ENCODE results near the gene B3GALT5.
"Not testable (repeated sequence)": the region's sequence is repeated elsewhere in the genome, so short reads cannot be mapped to it uniquely, and the experiment has no call there.

B3GALT5 gene

DNA sequence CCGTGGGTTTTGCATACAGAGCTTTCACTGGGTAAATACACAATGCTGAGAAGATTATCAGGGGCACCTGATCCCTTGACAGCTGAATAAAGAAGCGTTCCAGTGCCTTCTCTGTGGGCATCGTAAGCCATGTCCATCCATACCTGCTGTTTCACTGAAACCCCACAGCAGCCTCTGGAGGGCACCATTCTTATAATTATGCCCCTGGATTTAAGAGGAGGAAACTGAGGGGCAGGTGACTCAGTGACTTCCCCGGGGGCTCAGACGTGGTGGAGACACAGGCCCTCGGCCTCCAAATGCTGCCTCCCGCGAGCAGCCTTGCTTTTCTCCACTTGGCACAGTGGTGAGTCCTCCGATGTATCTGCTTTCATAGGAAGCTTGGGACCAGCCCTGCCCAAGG is 56.7 kb downstream of the B3GALT5 start:
- no peak for DNase-seq

GRCh38 chr21:39669976-39670661 is 57.4 kb downstream of the B3GALT5 start:
- DNase-seq = no peak

- no peak for DNase-seq
These were observed 58.0 kb downstream of the B3GALT5 start for GRCh38 chr21:39670701-39671100.

GRCh38 chr21:39671986-39672385 is 59.2 kb downstream of the B3GALT5 start:
- no peak for DNase-seq

DNA sequence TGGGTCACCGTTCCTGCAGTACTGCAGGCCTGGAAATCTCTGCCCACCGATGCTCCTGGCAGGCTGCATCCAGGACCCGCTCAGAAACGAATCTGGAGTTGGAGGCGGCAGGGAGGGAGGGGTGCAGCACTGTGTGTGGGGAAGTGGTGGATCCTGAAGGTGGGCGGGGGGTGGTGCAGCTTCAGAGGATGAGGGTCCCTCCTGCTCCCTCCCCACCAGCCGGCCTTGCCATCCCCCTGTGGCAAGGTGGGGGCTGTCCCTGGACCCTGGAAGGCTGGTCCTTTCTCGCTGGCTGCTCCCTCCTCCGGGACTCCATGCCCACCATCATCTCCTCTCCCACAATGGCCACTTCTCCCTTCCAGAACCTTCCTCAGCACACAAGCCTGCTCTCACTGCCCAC is 60.4 kb downstream of the B3GALT5 start:
- DNase-seq = no peak

DNA sequence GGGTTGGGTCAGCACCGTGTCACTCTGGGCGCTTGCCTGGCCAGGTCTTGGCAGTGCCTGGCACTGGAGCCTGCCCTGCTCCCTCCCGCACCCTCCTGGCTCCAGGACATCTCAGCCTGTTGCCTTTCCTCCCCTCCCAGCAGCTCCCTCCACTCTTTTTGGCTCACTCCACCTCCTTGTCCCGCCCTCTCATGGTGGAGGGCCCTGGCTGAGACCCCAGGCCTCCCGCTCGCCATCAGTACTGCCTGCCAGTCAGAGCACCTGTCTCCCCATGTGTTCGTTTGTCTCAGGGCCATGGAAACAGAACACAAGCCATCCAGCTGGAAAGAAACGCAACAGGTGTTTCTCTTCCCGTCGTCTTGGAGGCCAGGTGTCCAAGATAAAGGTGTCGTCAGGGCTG is 61.0 kb downstream of the B3GALT5 start:
- DNase-seq = no peak

GRCh38 chr21:39674801-39675200 is 62.1 kb downstream of the B3GALT5 start:
- DNase-seq = no peak

DNA sequence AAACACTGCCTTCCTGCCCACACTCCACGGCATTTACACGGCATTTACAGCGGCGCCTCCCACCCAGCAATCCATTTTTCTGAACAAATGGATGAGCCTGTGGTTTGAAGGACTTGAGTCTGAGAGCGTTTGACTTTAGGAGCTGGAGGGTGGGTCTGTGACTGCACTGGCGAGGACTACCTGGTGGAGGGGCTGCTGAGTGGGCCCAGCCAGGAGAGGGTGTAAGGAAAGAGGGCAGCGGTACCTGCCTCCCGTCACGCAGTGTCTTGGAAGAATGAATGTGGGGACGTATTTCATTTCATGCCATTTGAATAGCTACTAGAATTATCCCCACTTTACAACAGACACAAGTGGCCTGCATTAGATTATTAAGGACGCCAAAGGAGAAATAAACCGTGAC is 62.9 kb downstream of the B3GALT5 start:
- DNase-seq = no peak

- DNase-seq = no peak
These were observed 63.4 kb downstream of the B3GALT5 start for GRCh38 chr21:39675993-39676661.

- DNase-seq = no peak
These were observed 67.5 kb downstream of the B3GALT5 start for GRCh38 chr21:39680216-39680615.

- no peak for DNase-seq
These were observed 68.5 kb downstream of the B3GALT5 start for GRCh38 chr21:39681257-39681656.

DNA sequence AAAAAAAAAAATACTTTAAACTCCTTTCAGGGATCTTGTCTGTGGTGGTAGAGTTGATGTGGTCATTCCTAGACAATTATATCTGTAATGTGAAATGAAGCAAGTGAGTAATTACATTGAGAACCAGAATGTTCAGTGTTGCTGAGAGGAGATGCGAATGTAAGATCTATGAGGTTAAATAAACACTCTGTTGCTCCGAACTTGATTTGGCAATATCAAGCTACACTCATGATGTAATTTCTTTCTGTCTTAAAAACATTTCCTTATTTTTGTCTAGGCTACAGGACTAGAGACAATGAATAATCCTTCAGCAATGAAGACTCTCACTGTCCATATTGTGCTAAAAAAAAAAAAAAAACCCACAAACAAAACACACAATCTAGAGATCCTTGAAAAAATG is 69.1 kb downstream of the B3GALT5 start:
- DNase-seq = no peak

DNA sequence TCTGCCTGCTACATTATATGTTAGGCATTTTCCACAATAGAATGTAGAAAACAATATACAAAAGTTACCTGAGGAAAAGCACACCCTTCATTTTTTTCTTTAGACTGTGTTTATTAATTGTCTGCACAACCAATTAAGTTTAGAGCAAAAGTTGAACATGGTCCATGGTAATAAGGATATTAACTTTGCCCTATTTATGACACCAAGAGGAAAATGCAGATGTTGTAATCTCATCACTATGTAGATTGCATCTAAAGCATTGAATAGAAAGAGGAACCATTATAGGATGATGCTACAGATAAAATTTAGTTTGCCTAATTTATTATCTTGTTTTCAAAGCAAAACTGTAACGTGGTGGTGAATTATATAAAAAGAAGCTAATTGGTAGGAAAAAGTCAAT is 72.5 kb downstream of the B3GALT5 start:
- no peak for DNase-seq

DNA sequence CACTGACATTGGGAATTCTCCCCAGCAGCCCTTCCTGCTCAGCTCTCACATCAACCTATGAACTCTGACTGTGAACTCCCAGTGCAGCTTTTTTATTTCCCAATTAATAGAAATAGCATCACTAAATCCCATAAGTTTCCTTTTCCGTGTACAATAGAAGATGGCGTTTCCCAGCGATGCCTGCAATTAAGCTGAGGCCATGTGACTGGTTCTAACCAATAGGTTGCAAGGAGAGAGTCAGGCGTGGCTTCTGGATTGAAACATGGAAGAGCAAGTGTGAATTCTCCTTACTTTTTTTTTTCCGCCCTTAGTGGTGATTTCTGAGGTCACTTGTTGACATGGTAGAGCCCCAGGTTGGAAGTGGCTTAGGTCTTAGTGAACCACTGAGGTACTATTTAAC is 73.3 kb downstream of the B3GALT5 start:
- DNase-seq = no peak

GRCh38 chr21:39686646-39687468 is 74.1 kb downstream of the B3GALT5 start:
- DNase-seq = no peak

- no peak for DNase-seq
These were observed 75.3 kb downstream of the B3GALT5 start for GRCh38 chr21:39688010-39688409.

GRCh38 chr21:39689860-39690259 is 77.1 kb downstream of the B3GALT5 start:
- not testable (repeated sequence) for DNase-seq

GRCh38 chr21:39690454-39690853 is 77.7 kb downstream of the B3GALT5 start:
- no peak for DNase-seq

GRCh38 chr21:39694750-39695149 is 82.0 kb downstream of the B3GALT5 start:
- DNase-seq = no peak

DNA sequence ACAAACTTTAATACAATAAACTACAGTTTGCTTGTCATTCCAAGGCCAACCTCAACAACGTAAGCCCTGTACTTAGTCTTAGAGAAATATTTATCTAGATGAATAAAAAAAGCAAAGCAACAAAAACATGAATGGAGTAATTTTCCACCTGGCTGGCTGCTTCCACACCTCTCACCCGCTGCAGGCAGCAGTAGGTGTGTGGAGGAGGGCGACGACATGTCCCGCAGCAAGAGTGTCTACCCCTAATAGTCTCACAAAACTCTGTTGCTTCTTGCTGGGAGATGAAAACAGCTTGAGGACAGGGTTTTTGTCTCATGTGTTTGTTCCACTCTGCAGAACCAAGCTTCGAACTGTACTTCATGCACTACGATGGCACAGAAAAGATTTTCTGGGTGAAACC is 83.5 kb downstream of the B3GALT5 start:
- no peak for DNase-seq

DNA sequence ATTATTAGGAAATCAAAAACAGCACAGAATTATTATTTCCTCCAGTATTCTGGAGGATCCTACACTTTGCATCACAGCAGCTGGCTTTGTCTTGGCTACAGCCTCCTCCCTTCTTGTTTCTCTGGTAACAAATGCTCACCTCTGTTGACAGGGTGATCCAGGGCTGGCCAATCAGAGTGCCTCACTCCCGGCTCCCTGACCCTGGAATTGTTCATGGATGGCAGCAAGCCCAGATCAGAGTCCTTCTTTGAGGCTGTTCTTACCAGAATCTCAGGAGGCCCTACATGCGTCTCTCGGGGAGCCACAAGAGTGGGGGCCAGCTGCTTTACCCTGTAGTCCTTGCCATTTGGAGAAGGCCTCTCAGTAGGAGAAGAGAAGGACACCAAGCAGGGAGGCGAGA is 83.9 kb downstream of the B3GALT5 start:
- DNase-seq = no peak

DNA sequence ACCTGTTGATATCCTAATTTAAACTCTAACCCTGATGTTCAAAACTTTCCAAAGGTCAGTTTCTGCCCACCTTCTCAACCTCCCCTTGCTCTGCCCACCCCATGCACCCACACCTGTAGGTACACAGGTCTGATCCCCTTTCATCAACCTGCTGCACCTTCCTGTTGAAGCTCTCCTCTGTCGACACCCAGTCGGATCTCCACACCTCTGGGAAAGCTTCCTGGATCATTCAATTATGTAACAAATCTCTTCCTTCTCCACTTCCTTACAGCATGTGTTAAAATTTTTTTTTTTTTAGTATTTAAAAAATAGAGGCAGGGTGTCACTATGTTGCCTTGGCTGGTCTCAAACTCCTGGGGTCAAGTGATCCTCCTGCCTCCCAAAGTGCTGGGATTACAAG is 87.6 kb downstream of the B3GALT5 start:
- no peak for DNase-seq

DNA sequence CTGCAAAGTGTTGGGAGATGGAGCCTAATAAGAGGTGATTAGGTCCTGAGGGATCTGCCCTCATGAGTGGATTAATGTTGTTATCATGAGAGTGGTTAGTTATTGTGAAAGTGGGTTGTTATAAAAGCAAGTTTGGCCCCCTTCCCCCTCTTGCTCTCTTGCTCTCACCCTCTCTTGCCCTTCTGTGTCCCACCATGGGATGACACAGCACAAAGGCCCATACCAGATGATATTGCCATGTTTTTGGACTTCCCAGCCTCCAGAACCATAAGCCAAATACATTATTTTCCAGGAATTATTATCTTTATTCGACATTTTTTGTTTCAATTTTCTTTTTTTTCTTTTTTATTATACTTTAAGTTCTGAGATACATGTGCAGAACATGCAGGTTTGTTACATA is 90.8 kb downstream of the B3GALT5 start:
- DNase-seq = no peak

GRCh38 chr21:39705849-39706248 is 93.1 kb downstream of the B3GALT5 start:
- DNase-seq = no peak
